CD4-positive, alpha-beta memory T cell (primary cell): ENCODE measurements around the gene CDKN2B-AS1. TPM values are rescaled to one million over a fixed set of nuclear protein-coding genes. Genes with fewer than 3 reads are reported as not detected.

Source experiments
- CTCF ChIA-PET: fragments of 350-600 bp; sonication (Branson Sonifier 250); formaldehyde crosslinking; loops from one replicate; lab custom pipeline; 2021; ENCODE audit warnings: inconsistent platforms; ENCODE audit not compliant: partially characterized antibody; lab: Charles Lee
- POLR2A ChIA-PET: fragments of 350-600 bp; sonication (Branson Sonifier 250); formaldehyde crosslinking; loops from one replicate; lab custom pipeline; 2021; ENCODE audit not compliant: partially characterized antibody; lab: Charles Lee
- DNase-seq, 5 donors: peaks; one replicate each; pipeline versions ENCODE4 v3.0.0 to v3.0.0-alpha.2; 2020 to 2022; ENCODE audit warnings: mixed read lengths in 1 of 5
- H3K27ac ChIP-seq: one replicate; pipeline ENCODE4 v1.7.0; 2013; ENCODE audit warnings: low read depth, low read length
- H3K27me3 ChIP-seq: 2 replicates; pipeline ENCODE4 v1.7.0; 2013; ENCODE audit warnings: mild to moderate bottlenecking, low read length, moderate library complexity; ENCODE audit not compliant: insufficient read depth
- H3K36me3 ChIP-seq: 2 replicates; pipeline ENCODE4 v1.7.0; 2013; ENCODE audit warnings: mild to moderate bottlenecking, low read length, moderate library complexity; ENCODE audit not compliant: insufficient read depth
- H3K4me1 ChIP-seq: 2 replicates; pipeline ENCODE4 v1.7.0; 2013; ENCODE audit warnings: mild to moderate bottlenecking, low read length, moderate library complexity; ENCODE audit not compliant: insufficient read depth
- H3K4me3 ChIP-seq, 2 donors: one replicate each; pipeline ENCODE4 v1.7.0; 2013; ENCODE audit warnings: low read length in 2 of 2, mild to moderate bottlenecking in 1 of 2
- H3K9me3 ChIP-seq, 2 donors: one replicate each; pipeline ENCODE4 v1.7.0; 2013; ENCODE audit warnings: low read length in 2 of 2, control low read depth in 1 of 2; ENCODE audit not compliant: control insufficient read depth in 1 of 2
- H3K27ac Mint-ChIP-seq, 7 donors: one replicate each; pipeline ENCODE4 v1.8.0; 2020 to 2021; ENCODE audit warnings: mixed read lengths in 7 of 7, mild to moderate bottlenecking in 6 of 7, inconsistent platforms in 3 of 7, moderate library complexity in 3 of 7
- H3K27me3 Mint-ChIP-seq, 2 donors: one replicate each; pipeline ENCODE4 v1.8.0; 2020 to 2021; ENCODE audit warnings: mixed read lengths in 2 of 2
- H3K36me3 Mint-ChIP-seq, 2 donors: one replicate each; pipeline ENCODE4 v1.8.0; 2020 to 2021; ENCODE audit warnings: mixed read lengths in 2 of 2, inconsistent platforms in 1 of 2, mild to moderate bottlenecking in 1 of 2
- H3K4me1 Mint-ChIP-seq, 4 donors: one replicate each; pipeline ENCODE4 v1.8.0; 2020 to 2021; ENCODE audit warnings: mixed read lengths in 4 of 4, mild to moderate bottlenecking in 1 of 4
- H3K4me3 Mint-ChIP-seq, 8 donors: one replicate each; pipeline ENCODE4 v1.8.0; 2020 to 2021; ENCODE audit warnings: mixed read lengths in 8 of 8, mild to moderate bottlenecking in 7 of 8, moderate library complexity in 6 of 8, inconsistent platforms in 3 of 8
- H3K9me3 Mint-ChIP-seq, 8 donors: one replicate each; pipeline ENCODE4 v1.8.0; 2020 to 2021; ENCODE audit warnings: mixed read lengths in 8 of 8, mild to moderate bottlenecking in 5 of 8, inconsistent platforms in 3 of 8, moderate library complexity in 1 of 8
- intact Hi-C: fragments of 100-400 bp; cut with micrococcal nuclease; formaldehyde crosslinking; loops from one replicate; pipeline ENCODE4 v1.15.1; 2023
- polyA plus RNA-seq, 2 donors: library from polyadenylated mRNA; unstranded; fragments of 300-500 nt; fragmentation: Illumina TruSeq; gene quantifications; one replicate each; pipeline ENCODE4 v1.2.3, GENCODE V29; 2021
- total RNA-seq, 2 experiments: library from RNA; stranded (reverse); gene quantifications; one replicate each; pipeline ENCODE4 v1.2.3, GENCODE V29; 2021

CDKN2B-AS1 gene
- total and polyA plus RNA-seq, 4 experiments from 2014 or later: 0.11 to 2.2 (median 1.9) TPM; not detected in 1

GRCh38 chr9:22039258-22039657 is 44.7 kb downstream of the CDKN2B-AS1 start:
- H3K4me3 ChIP-seq: no peak overlapping the region
- Mint-ChIP-seq H3K4me3 (no peak overlapping the region), H3K4me1 (peaks cover 0 to 8% (median 4%) of the 10 kb centered on the region in 4 donors), H3K27ac (no peak overlapping the region), H3K36me3 (no peaks in the 10 kb centered on the region), H3K9me3 (no peaks in the 10 kb centered on the region), H3K27me3 (no peaks in the 10 kb centered on the region)
- ChIA-PET POLR2A (interaction anchor here (1.3 kb wide), 1 partner anchor 226 kb away, joined by 4 read pairs; no protein-coding TSS in a partner anchor), CTCF (interaction anchor here (0.9 to 14.7 kb wide), 7 partner anchors 9 to 227 kb away, joined by 3 to 349 read pairs (median 4); partner anchors contain the start of gene CDKN2B)
- no peaks in the 10 kb centered on the region for H3K27me3 ChIP-seq
- peaks cover 11% of the 10 kb centered on the region for H3K4me1 ChIP-seq
- H3K36me3 ChIP-seq: no peaks in the 10 kb centered on the region
- H3K9me3 ChIP-seq: no peaks in the 10 kb centered on the region
- intact Hi-C loops: loop anchor here (5.0 kb wide), 2 partner anchors 78 to 413 kb away; no protein-coding TSS in a partner anchor
- H3K27ac ChIP-seq: no peak overlapping the region
- DNase-seq: no peak

GRCh38 chr9:22040760-22041159 is 46.2 kb downstream of the CDKN2B-AS1 start:
- no peaks in the 10 kb centered on the region for H3K36me3 Mint-ChIP-seq
- H3K27me3 Mint-ChIP-seq: no peaks in the 10 kb centered on the region
- Histone ChIP-seq H3K36me3 (no peaks in the 10 kb centered on the region), H3K27ac (no peak overlapping the region), H3K4me1 (peaks cover 14% of the 10 kb centered on the region), H3K27me3 (no peaks in the 10 kb centered on the region), H3K9me3 (no peaks in the 10 kb centered on the region), H3K4me3 (no peak overlapping the region)
- ChIA-PET POLR2A (no interaction called here), CTCF (interaction anchor here (0.9 to 14.7 kb wide), 4 partner anchors 11 to 229 kb away, joined by 3 to 349 read pairs (median 8); partner anchors contain the start of gene CDKN2B)
- DNase-seq: no peak
- H3K4me1 Mint-ChIP-seq: peaks cover 0 to 4% (median 3%) of the 10 kb centered on the region in 4 donors
- no peaks in the 10 kb centered on the region for H3K9me3 Mint-ChIP-seq
- intact Hi-C loops: no loop called here
- H3K4me3 Mint-ChIP-seq: peak overlapping the region in 1 of 8 donors; percentile 11
- H3K27ac Mint-ChIP-seq: peak overlapping the region in 3 of 7 donors; percentile 32 to 54 (median 51)

GRCh38 chr9:22041344-22041743 is 46.8 kb downstream of the CDKN2B-AS1 start:
- no peak overlapping the region for H3K27ac ChIP-seq
- POLR2A ChIA-PET: interaction anchor here (1.3 kb wide), 1 partner anchor 229 kb away, joined by 3 read pairs; no protein-coding TSS in a partner anchor
- no peak overlapping the region for H3K4me3 ChIP-seq
- H3K9me3 Mint-ChIP-seq: no peaks in the 10 kb centered on the region
- no peaks in the 10 kb centered on the region for H3K27me3 Mint-ChIP-seq
- no peaks in the 10 kb centered on the region for H3K36me3 Mint-ChIP-seq
- H3K9me3 ChIP-seq: no peaks in the 10 kb centered on the region
- peaks cover 4 to 7% (median 5%) of the 10 kb centered on the region in 4 donors for H3K4me1 Mint-ChIP-seq
- H3K4me1 ChIP-seq: peaks cover 20% of the 10 kb centered on the region
- DNase-seq: no peak
- H3K27me3 ChIP-seq: no peaks in the 10 kb centered on the region
- H3K4me3 Mint-ChIP-seq: no peak overlapping the region
- H3K27ac Mint-ChIP-seq: no peak overlapping the region
- intact Hi-C loops: no loop called here
- CTCF ChIA-PET: interaction anchor here (0.9 to 14.7 kb wide), 5 partner anchors 10 to 229 kb away, joined by 3 to 349 read pairs (median 4); partner anchors contain the start of gene CDKN2B
- H3K36me3 ChIP-seq: no peaks in the 10 kb centered on the region

GRCh38 chr9:22041775-22042174 is 47.2 kb downstream of the CDKN2B-AS1 start:
- Mint-ChIP-seq H3K36me3 (no peaks in the 10 kb centered on the region), H3K4me3 (no peak overlapping the region), H3K9me3 (no peaks in the 10 kb centered on the region), H3K27ac (no peak overlapping the region), H3K4me1 (peaks cover 8 to 10% (median 9%) of the 10 kb centered on the region in 4 donors), H3K27me3 (no peaks in the 10 kb centered on the region)
- H3K27ac ChIP-seq: no peak overlapping the region
- CTCF ChIA-PET: interaction anchor here (1.0 to 14.7 kb wide), 4 partner anchors 10 to 230 kb away, joined by 3 to 349 read pairs (median 8); partner anchors contain the start of gene CDKN2B
- DNase-seq: no peak
- no peaks in the 10 kb centered on the region for H3K9me3 ChIP-seq
- intact Hi-C loops: no loop called here
- H3K27me3 ChIP-seq: no peaks in the 10 kb centered on the region
- peaks cover 25% of the 10 kb centered on the region for H3K4me1 ChIP-seq
- no peaks in the 10 kb centered on the region for H3K36me3 ChIP-seq
- POLR2A ChIA-PET: interaction anchor here (1.3 kb wide), 1 partner anchor 229 kb away, joined by 3 read pairs; no protein-coding TSS in a partner anchor
- no peak overlapping the region for H3K4me3 ChIP-seq

GRCh38 chr9:22043928-22044327 is 49.3 kb downstream of the CDKN2B-AS1 start:
- Histone ChIP-seq H3K36me3 (no peaks in the 10 kb centered on the region), H3K9me3 (no peaks in the 10 kb centered on the region), H3K27me3 (no peaks in the 10 kb centered on the region), H3K27ac (no peak overlapping the region), H3K4me1 (peaks cover 27% of the 10 kb centered on the region), H3K4me3 (no peak overlapping the region)
- intact Hi-C loops: no loop called here
- CTCF ChIA-PET: interaction anchor here (0.7 to 14.7 kb wide), 3 partner anchors 36 to 232 kb away, joined by 3 to 349 read pairs (median 4); no protein-coding TSS in a partner anchor
- Mint-ChIP-seq H3K27ac (no peak overlapping the region), H3K36me3 (no peaks in the 10 kb centered on the region), H3K9me3 (no peaks in the 10 kb centered on the region), H3K4me3 (no peak overlapping the region), H3K27me3 (no peaks in the 10 kb centered on the region), H3K4me1 (peaks cover 6 to 14% (median 12%) of the 10 kb centered on the region in 4 donors)
- DNase-seq: no peak
- POLR2A ChIA-PET: interaction anchor here (0.6 kb wide), 1 partner anchor 8 kb away, joined by 3 read pairs; no protein-coding TSS in a partner anchor

GRCh38 chr9:22044583-22044982 is 50.0 kb downstream of the CDKN2B-AS1 start:
- Mint-ChIP-seq H3K36me3 (no peaks in the 10 kb centered on the region), H3K9me3 (no peaks in the 10 kb centered on the region), H3K4me1 (peaks cover 6 to 14% (median 11%) of the 10 kb centered on the region in 4 donors), H3K27ac (no peak overlapping the region), H3K27me3 (no peaks in the 10 kb centered on the region), H3K4me3 (no peak overlapping the region)
- intact Hi-C loops: no loop called here
- Histone ChIP-seq H3K36me3 (no peaks in the 10 kb centered on the region), H3K9me3 (no peaks in the 10 kb centered on the region), H3K27me3 (no peaks in the 10 kb centered on the region), H3K4me3 (no peak overlapping the region), H3K4me1 (peaks cover 27% of the 10 kb centered on the region), H3K27ac (no peak overlapping the region)
- POLR2A ChIA-PET: interaction anchor here (0.6 kb wide), 1 partner anchor 9 kb away, joined by 3 read pairs; no protein-coding TSS in a partner anchor
- DNase-seq: no peak
- CTCF ChIA-PET: interaction anchor here (14.7 kb wide), 1 partner anchor 233 kb away, joined by 349 read pairs; no protein-coding TSS in a partner anchor

GRCh38 chr9:22045423-22045822 is 50.8 kb downstream of the CDKN2B-AS1 start:
- DNase-seq: no peak
- Mint-ChIP-seq H3K27me3 (no peaks in the 10 kb centered on the region), H3K36me3 (no peaks in the 10 kb centered on the region), H3K4me1 (peaks cover 6 to 14% (median 11%) of the 10 kb centered on the region in 4 donors), H3K27ac (peak overlapping the region in 1 of 7 donors; percentile 3), H3K4me3 (peak overlapping the region in 1 of 8 donors; percentile 7), H3K9me3 (no peaks in the 10 kb centered on the region)
- peaks cover 26% of the 10 kb centered on the region for H3K4me1 ChIP-seq
- ChIA-PET CTCF (interaction anchor here (1.5 to 14.7 kb wide), 2 partner anchors 37 to 233 kb away, joined by 5 to 349 read pairs; partner anchors contain the start of gene CDKN2B), POLR2A (no interaction called here)
- no peaks in the 10 kb centered on the region for H3K9me3 ChIP-seq
- H3K27ac ChIP-seq: no peak overlapping the region
- no peaks in the 10 kb centered on the region for H3K36me3 ChIP-seq
- no peak overlapping the region for H3K4me3 ChIP-seq
- intact Hi-C loops: no loop called here
- H3K27me3 ChIP-seq: no peaks in the 10 kb centered on the region
